ENCODE data around the gene VWA8.

DNA sequence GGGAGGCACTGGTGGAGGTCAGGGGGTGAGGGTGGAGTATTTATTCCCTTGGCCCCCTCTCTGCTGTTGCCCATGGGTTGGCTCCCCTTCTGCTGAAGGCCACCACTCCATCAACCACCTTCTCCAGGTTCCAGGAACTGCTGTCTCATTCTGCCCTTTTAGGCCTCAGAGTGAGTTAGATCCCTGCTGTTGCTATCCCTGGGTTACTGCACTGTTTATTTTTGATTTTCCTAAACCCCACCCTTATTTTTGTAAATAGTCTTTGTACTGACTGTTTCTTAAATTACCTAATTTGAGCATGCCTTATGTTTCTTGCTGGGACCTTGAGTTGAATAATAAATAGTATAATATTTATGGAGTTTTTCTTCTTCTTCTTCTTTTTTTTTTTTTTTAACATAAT, 370.8 kb downstream of the VWA8 start:
- TF ChIP-seq CTCF (optimal IDR thresholded peaks at IDR 0.05 in 1 of 3, IDR thresholded peaks at IDR 0.05 in 1 of 3, conservative IDR thresholded peaks at IDR 0.05 in 1 of 3; ENCODE audit: extremely low read depth in 1 of 3, insufficient read depth in 2 of 3, low read length in 3 of 3) (no peak), EZH2 (IDR thresholded peaks at IDR 0.05; ENCODE audit: low read length) (no peak)
